GM12872 (cell line): ENCODE results near the gene ITPKB.

Experiments
- CTCF ChIP-seq: IDR thresholded peaks from 3 replicates; pipeline ENCODE4 v1.5.1; 2011; ENCODE audit warnings: low read depth, mild to moderate bottlenecking, low read length, moderate library complexity; ENCODE audit not compliant: insufficient read depth

The ITPKB gene

GRCh38 chr1:226682871-226683814 is 55.9 kb downstream of the ITPKB start:
- no peak for TF ChIP-seq CTCF

GRCh38 chr1:226681652-226682493 is 57.2 kb downstream of the ITPKB start:
- TF ChIP-seq CTCF: no peak

- TF ChIP-seq CTCF: no peak
These were observed 58.4 kb downstream of the ITPKB start for GRCh38 chr1:226680653-226681052.

GRCh38 chr1:226679853-226680516 is 59.1 kb downstream of the ITPKB start:
- no peak for TF ChIP-seq CTCF

GRCh38 chr1:226679262-226679661 is 59.8 kb downstream of the ITPKB start:
- TF ChIP-seq CTCF: no peak

- no peak for TF ChIP-seq CTCF
These were observed 60.4 kb downstream of the ITPKB start for GRCh38 chr1:226678701-226679100.

- no peak for TF ChIP-seq CTCF
These were observed 60.8 kb downstream of the ITPKB start for GRCh38 chr1:226678251-226678650.
